ENCODE measurements around the gene OR2T2.
"Not testable (repeated sequence)": the region's sequence is repeated elsewhere in the genome, so short reads cannot be mapped to it uniquely, and the experiment has no call there.

Gene OR2T2, protein sequence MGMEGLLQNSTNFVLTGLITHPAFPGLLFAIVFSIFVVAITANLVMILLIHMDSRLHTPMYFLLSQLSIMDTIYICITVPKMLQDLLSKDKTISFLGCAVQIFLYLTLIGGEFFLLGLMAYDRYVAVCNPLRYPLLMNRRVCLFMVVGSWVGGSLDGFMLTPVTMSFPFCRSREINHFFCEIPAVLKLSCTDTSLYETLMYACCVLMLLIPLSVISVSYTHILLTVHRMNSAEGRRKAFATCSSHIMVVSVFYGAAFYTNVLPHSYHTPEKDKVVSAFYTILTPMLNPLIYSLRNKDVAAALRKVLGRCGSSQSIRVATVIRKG

DNA sequence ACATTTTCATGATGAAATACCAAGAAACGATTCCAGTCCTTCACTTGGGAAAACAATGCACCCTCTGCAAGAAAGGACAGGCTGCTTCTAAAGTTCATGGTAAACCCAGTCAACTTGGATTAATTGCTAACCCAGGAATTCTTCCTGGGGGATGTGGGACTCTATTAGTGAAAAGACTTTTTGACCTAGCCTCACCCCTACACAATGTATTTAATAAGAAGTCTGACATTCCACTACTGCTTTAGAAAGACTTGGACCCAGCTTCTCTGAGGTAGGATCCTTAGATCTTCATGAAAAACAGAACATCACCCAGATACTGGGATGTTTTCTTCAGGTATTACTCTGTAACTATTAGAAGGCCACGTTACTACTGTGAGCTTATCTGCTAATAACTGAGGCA, at the start of gene OR2T2:
Gene OR2T2 (plus strand): TSS at position 239 of the 400 bp plus-strand sequence. CDS start 7,161 bp downstream, outside the sequence.
- DNase-seq: not testable (repeated sequence)

DNA sequence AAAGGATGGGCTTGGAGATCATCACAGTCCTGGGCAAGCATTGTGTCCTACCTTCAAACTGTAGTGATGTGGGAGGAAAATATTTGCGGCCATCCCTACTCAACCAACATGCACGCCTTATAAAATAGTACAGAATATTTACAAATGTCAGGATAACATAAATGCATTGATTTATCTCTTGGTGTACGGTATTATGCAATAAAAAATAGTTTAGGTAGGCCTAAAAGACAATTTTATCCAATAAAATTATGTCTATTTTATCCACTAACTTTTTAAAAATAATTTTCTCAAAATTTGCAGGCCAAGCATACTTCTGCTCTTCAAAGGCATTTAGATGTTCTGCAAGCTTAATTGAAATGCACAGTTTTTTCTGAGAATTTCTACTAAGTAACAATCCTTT, 42.7 kb upstream of the OR2T2 start, which contains the start of gene OR2T1:
Gene OR2T1 (plus strand): TSS at position 301 of the 400 bp plus-strand sequence. CDS start 3,100 bp downstream, outside the sequence.
- no peak for DNase-seq

DNA sequence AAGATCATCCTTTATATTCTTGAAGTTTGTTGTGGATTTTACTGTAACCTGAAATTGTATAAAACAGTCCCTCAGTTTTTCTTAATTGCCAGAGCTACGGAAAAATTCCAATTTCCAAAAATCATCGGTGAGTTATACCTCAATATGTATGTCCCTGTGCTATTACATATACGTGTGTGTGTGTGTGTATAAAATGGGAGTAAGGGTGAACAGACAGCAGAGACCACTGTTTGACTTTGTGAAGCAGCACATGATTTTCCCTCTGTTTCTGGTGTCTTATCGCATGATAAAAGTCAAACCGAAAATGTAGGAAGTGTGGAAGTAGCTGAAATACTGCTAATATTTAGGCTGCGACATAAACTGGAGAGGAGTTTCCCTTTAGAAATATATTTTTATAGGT, 41.4 kb upstream of the OR2T2 start:
- no peak for DNase-seq

DNA sequence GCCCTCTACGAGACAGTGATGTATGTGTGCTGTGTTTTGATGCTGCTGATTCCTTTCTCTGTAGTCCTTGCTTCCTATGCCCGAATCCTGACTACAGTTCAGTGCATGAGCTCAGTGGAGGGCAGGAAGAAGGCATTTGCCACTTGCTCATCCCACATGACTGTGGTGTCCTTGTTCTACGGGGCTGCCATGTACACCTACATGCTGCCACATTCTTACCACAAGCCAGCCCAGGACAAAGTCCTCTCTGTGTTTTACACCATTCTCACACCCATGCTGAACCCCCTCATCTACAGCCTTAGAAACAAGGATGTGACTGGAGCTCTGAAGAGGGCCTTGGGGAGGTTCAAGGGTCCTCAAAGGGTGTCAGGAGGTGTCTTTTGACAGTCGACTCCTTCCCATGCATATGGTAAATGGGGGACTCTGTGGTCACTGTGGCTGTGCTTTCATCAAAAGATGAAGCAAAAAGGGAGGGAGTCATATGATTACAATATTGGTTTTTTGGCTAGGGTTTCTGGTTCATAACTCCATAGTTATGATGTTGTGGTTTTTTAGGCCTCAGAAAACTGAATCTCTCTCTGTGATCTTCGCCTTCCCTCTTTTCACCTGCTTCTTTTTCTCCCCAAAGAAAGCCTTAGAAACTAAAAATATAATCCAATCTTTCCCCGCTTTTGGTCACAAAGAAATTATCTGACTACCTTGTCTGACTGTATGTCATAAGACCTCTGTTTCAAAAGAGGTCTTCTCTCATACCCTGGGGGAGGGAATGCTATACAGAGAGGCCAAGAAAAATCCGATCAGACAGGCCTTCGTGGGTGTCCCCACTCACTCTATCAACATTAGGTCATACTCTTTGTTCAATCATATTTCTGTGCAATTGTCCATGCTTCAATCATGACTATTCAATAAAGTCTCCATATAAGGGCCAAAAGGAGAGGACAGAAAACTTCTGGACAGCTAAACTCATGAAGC, 38.4 kb upstream of the OR2T2 start:
- DNase-seq: no peak

DNA sequence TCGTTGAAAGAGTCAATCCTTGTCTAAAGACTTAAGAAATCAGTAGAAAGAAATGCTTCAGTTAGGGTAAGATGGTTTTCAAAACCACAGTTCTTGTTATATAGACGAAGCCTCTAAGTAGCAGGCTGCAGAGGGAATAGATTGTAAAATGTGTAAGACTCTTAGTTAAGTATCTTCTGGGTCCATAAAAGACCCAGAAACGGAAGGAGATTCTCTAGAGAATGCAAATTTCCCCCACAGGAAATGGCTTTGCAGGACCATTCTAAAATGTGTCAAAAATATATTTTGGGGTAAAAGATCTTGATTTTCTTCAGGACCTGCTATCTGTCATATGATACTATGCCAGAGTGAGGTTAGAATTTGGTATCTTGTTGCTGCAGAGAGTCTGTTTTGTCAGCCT, 29.2 kb upstream of the OR2T2 start:
- DNase-seq: no peak

DNA sequence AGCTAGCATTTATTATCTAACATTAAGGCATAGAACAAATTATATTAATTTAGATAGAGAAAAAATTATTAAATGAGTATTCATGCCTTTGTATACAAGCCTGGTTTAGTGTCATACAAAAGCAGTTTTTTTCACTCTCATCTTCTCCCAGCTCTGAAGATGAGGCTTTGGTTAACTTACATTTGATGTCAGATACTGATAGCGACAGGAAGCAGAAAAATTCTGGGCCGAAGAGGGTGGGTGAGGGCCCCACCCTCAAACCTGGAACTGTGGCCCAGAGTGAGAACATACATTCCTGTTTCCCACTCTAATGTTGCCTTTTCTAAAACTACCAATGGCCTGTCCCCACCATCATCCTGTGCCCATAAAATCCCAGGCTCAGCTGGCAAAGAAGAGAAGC, 27.6 kb upstream of the OR2T2 start:
- DNase-seq: no peak

DNA sequence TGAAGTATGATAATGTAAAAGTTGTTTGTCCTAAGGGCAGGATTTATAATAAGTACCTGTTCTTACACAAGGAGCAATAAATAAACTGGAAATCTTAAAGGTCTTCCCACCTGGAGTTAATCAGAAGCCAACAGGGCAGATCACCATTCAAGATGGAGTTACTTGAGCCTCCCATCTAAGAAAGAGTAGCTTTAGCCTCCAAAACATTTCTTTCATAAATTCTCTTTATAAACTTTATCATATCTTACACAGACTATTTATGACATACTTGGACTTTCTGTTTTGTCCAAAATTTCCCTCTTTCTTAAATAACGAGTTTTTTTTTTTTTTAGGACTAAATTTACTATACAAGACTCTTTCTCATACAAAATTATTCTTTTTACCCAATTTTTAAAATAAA, 24.1 kb upstream of the OR2T2 start:
- DNase-seq: no peak

DNA sequence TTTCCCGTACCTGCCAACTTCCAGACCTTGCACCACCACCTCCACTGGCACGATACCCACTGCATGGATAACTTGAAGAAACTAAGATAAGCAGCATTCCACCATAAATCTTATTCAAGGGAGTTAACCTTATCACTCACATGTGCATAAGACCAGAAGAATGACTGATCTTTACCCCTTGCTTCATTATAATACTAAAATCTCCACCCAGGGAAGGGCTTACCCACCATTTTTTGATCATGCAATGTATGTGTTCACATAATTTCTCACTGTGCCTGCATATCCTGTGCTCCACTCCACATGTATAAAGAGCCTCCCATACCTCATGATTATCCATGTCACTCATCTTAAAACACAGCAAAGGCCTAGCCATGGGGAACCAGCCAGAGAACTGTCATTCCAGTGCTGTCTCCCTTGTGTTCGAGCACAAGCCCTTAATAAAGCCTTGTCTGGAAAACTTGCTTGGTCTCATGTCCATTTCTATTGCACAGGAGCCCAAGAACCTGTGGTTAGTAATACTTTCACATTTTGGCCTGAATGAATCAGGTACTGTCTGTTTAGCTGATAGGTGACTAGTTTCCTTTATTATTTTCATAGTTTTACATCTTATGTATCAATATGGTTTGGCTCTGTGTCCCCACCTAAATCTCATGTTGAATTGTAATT, 17.8 kb upstream of the OR2T2 start:
- not testable (repeated sequence) for DNase-seq

DNA sequence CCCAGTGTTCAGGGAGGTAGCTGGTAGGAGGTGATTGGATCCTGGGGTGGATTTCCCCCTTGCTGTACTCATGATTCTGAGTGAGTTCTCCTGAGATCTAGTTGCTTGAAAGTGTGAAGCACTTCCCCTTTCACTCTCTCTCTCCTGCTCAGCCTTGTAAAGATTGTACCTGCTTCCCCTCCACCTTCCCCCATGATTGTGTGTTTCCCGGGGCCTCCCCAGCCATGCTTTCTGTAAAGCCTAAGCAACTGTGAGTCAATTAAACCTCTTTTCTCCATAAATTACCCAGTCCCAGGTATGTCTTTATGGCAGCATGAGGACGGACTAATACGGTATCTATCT, 17.3 kb upstream of the OR2T2 start:
- DNase-seq: not testable (repeated sequence)

DNA sequence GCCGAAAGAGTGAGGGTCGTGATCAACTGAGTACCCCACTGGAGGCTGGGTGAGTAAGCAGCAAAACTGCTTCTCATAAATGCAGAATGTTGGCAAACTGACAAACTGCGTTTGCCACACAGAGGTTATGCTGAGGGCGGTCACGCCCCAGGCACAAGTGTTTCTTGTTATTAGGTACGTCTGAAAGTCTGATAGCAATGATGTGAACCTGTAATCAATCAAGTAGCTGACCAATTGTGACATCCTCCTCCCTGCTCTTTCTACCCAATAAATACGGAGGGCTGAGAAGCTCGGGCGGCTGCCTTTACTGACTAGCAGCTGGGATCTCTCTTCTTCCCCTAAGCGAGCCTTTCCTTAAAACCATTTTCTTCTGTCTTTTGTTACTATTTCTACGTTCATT, 13.8 kb upstream of the OR2T2 start:
- DNase-seq: not testable (repeated sequence)

DNA sequence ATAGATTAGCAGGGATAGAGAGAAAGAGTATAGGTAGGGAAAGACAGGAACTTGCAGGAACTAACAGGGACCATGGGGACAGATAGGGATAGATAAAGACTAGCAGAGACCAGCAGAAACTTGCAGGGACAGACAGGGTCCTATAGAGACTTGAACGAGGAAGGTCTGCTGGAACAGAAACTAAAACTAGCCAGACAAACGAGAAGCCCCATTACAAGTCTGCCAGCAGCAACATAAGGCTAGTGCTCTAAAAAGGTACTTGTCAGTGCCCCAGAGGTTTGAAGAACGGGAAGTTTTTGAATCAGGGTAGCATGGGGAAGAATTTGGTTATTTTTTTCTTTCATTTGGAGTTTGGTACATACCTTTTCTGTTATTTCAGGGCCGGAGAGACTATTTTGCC, 13.2 kb upstream of the OR2T2 start:
- not testable (repeated sequence) for DNase-seq

DNA sequence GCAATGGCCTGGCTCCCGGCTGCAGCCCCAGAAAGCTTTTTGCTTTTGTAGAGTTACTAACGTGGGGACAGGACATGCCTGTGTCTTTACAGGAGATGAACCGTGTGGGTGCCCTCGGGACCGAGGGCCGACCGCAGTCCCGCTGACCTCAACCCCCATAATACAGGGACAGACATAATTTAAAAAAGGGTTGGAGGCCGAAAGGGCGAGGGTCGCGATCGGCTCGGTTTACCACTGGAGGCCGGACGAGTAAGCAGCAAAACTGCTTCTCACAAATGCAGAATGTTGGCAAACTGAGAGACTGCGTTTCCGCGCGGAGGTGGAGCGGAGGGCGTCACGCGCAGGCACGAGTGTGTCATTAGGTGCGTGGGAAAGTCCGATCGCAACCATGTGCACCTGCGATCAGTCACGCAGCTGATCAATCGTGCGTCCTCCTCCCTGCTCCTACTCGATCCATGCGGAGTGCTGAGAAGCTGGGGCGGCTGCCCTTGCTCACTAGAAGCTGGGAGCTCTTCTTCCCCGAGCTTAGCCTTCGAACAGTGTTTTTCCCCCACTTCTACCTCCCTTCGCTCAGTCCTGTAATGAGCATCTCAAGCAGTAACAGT, 11.5 kb upstream of the OR2T2 start:
- DNase-seq: not testable (repeated sequence)

DNA sequence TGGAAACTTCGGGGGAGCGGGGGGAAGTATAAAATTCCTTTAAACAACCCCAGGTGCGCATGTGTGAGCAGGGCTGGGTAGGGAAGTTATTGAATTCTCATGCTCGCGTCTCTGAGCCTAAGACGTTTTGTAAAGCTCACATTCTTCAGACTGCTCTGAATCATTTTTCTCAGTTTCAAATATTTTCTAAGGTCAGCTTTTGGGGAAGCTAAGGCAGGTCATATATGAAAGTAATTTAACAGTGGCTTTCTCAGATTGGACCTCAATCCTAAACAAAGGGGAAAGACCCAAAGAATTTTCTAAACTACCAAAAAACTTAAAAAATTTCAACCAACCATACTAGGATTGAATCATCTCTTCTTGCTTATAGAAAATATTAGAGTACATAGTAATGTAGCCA, 10.5 kb upstream of the OR2T2 start:
- DNase-seq: not testable (repeated sequence)

DNA sequence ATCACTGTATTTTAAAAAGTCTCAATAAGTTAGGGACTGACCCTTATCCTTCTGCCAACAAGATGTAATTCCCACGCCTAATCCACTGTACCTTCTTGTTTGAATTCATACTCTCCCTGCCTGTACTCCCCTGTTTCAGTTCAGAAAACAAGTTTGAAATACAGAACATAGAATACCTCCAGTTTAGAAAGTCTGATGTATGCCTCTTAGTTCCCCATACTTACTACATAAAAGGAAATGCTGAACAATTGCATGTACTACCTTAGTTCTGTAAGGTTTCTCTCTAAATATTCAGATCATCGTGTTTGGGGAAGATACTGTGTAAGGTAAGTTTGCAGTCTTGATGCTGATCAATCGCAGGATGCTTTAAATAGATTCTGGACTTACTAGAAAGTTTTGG, 9.1 kb upstream of the OR2T2 start:
- DNase-seq: not testable (repeated sequence)

DNA sequence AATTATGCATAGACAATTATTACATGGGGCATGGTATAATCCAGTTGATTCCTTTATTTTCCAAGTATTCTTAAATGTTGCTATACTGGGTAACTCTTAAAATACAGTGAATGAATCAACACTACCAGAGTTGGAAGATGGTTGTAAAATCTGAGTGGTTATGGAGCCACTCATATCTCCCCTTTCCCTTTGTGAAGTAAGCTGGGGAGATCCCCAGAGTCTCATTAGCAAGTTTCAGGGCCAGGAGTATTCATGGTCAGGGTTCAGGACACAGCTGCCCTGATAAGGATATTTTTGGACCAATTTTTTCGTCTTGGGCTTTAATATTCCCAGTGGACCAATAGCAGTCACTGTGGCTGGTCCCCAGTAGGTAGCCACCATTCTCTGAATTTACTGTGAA, 6.8 kb upstream of the OR2T2 start:
- DNase-seq: not testable (repeated sequence)

DNA sequence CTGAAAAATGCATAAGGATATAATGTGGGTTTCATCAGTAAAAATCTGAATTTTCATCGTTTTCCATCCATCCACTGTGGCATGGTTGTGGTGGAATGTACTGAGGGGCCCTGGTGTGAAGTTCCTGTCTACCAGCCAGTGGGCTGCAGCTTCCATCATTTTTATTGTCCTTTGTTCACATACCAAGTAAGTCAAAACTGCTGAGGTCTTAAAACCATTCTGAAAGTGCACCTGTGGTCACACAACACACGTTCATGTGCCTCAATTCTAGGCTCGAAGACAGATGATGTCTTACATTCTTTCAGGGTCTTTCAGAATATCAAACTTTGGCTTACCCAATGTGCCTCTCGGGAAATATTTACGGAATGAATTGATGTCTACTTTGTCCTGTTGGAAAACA, 6.2 kb upstream of the OR2T2 start:
- DNase-seq: not testable (repeated sequence)

DNA sequence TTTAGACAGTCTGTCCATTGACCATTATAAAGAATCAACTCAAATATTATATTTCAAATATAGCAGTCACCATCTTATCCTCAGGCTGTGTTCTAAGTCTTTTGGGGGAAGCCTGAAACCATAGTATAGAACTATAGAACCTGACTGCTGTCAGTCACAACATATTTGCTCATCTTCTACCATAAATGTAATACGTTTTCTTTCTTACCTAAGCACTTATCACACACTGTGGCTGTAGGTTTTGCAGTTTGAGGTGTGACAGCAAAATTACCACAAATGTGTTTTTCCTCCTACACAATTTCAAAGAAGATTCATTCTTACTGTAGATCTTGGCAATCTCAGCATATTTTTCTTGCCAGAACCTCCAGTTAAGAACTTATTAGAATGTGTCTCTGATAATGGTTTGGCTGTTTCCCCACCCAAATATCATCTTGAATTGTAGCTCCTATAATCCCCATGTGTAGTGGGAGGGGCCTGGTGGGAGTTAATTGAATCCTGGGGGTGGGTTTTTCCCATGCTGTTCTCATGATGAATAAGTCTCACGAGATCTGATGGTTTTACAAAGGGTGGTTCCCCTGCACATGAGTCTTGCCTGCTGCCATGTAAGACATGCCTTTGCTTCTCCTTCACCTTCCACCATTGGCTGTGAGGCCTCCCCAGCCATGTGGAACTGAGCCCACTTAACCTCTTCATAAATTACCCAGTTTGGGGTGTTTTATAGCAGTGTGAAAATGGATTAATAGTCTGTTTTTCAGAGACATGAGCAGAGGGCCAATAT, 2.7 kb upstream of the OR2T2 start:
- DNase-seq: not testable (repeated sequence)

DNA sequence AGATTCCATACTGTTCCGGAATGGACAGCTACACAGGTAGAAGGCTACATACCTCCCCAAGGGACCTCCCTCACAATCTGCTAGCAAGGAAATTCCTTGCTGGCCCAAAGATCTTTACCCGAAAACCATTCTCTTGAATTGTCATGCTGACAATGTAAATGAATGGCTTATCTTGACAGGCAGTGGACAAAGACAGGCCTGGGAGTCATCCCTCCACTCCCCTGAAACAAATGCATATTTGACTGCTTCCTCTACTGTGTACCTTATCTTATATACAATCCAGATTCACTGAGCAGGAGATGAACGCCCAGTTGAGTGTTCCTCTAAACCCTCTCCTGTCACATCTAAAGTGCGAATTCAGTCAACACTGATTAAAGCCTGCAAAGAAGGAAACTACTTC, 834 bp upstream of the OR2T2 start:
- not testable (repeated sequence) for DNase-seq

DNA sequence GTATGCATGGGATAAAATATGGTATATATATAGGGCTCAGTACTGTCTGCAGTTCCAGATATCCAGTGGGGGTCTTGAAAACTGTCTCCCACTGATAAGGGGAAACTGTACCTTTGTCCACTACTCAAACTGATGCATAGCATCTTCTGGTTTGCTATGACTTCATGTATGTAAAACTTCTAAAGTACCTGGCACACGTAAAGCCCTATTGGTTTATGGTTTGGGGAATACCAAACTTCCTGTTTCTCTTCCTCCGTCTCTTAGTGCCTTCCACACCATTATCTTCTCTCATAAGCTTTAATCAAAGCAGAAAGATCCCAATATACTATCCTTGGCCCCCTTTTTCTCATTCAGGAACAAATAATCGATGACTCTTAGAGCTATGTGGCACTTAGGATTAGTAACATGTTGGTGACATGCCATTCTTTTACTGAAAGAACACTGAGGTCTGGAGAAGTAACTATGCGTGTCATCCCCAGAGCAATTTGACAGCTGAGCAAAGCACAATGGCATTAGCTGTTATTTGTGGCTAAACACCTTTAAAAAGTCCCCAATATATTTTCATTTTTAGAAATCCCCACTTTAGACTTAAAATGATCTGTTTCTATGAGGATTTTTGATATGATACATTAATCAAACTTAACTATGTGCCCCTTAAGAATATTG, 3.1 kb downstream of the OR2T2 start:
- not testable (repeated sequence) for DNase-seq

DNA sequence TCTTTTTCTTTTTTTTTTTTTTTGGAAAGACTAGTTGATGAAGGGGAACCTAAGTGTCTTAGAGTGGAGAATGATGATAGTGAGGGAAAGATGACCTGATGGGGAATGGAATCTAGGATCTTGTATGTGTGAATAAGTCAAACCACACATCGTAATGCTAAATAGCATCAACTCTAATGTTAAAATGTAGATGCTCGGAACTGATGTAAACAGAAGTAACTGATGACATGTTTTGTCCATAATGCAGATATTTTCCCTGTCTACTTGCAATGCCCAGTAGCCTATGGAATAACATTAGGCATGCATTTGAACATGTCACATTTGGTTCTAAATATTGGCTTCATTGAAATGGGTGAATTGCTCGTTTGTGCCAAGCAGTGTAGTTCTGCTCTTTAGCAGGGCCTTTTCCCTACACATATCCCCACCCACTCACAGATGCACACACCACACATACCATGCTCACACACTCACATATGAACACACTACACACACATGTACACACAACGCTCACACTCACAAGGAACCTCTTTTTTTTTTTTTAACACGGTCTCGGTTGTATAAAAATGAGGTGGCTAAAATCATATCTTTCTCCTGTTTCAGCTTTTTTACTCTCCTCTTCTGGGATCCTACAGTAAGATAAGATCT, 4.5 kb downstream of the OR2T2 start:
- not testable (repeated sequence) for DNase-seq

Measured in hippocampal formation (tissue), 2 donors.